Activated naive CD4-positive, alpha-beta T cell (primary cell): ENCODE measurements around the gene FOXB1.

Experiments used
- DNase-seq, 4 experiments: peaks; one replicate each; lab custom pipeline; 2025; lab: John Stamatoyannopoulos, UW

FOXB1 gene

GRCh38 chr15:59998950-59999611, 5.0 kb upstream of the FOXB1 start:
- no peak for DNase-seq

DNA sequence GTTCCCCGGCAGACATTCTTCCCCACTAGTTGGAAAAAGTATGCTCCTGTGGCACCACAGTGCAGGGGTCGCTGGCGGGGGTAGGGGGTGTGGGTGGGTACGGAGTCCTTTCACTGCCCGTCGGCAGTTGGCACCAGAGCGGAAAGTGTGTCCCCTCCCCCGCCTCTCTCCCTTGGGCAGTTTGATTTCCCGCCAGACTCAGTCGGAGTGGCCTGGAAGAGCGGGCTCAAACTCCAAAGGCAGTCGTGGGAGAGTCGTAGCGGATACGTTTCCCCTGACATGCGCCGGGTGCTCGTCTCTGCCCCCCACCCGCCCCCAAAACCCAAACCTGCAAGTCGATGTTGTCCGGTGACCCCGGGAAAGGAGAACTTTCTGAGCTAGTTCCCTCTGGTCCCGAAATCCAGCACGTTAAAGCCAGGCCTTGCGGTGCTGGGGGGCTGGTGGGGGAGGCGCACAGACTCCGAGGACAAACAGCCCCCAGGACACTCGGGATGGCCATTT, 4.4 kb upstream of the FOXB1 start:
- no peak for DNase-seq

DNA sequence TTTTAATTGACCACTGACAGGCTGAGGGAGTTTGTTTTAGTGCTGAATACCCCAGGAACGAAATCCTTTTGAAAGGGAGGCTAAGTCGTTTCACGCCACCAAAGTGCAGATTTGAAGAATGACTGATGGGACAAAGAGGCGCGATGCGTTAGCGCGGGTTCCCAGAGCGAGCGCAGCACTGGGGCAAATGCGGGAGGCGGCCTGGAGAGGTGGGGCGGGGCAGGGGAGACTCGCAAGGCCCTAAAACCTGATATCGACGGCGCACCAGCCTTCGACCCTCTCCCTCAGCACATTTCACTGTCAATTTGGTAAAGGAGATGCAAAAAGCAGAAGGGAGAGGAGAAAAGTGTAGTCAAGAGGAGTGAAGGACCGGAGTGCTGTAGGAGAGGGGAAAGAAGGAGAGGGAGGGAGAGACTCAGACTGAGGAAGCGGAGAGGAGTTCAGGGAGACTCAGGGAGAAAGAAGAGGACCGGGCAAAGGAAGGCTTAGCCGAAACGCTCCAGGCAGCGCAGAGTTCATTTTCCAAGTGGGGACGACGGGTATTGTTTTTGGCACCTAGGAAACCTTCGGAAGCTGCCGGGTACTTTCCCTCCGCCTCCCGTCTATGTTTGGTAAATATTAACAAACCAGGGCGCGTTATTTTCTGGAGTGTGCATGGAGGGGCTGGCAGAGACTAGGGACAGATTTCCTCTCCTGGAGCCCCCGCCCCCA, 3.8 kb upstream of the FOXB1 start:
- no peak for DNase-seq

DNA sequence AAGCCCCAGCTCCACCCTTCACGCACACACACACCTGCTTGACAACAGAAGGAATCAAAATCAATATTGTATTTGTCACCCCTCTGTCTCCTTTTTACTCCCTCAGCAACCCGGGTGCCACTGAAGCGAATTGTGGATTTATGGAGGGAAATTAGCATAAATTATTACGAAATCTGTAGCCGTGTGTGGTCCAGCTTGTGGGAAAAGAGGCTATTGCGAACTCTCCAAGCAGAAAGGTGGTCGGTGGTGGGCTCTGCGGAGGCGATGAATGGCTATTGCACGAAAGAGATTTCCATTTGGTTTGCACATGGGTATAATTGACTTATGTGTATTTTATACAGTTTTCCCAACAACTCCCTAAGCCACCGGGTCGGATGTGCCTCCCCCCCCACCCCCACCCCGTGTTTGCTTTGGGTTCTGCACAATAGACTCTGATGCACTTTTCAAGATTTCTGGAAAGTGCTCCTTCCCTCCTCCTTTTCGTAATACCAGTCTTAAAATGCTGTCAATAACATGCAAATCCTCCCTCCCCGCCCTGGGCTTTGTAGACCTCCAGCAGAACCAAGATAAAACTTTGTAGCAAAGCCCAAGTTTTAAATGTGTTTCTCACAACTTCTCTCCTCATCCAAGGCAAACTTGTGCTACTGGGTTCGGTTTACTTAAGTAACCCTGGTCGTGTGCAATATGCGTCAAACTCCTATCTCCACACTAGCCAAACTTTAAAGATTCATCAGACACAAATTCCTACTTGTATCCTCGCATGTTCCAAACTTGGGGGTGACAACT, 3.1 kb upstream of the FOXB1 start:
- no peak for DNase-seq

DNA sequence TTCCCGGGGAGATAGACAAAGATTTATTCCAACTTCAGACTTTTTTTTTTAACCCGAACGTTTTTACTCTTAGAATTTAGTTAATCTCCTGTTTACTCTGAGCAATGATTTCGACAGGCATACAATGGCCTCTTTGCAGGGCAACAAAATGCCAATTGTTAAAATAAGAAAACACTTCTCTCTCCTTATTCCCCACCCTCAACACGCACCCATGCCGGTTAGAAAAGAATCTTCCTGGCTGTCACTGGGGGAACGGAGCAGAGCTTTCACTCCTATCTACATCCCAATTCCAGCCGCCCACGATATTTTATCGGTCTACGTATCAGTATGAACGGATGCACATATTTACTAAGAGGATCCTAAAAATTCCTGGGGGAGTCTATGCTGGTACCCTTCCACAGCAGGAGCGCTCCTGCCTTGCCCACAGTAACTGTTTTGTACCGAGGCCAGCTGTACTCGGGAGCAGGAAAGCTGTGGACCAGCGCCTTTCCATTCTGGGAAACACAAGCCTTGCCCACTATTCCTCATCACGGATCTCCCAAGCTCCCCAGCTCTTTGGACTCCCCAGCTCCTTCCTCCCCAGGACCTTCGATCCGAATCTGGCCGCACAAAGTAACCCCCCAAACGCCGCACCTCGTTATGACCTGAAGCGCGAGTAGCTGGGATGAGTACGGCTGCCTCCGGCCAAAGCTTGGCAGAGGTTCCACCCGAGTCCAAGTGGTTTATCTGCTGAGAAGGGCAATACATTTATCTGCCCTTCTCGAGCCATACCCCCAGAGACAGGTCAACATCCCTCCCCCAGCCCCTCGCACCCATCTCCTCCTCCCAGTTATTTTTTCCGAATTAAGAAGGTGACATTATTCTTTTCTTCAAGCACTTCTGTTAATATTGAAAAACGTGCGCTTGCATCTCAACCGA, 2.2 kb upstream of the FOXB1 start:
- no peak for DNase-seq

- DNase-seq, result no peak
Observed at GRCh38 chr15:60002528-60003218, 1.4 kb upstream of the FOXB1 start.

- DNase-seq, result no peak
Observed at GRCh38 chr15:60003243-60004008, 685 bp upstream of the FOXB1 start.

- peak in 1 of 4 experiments; percentile 21 for DNase-seq
Observed at GRCh38 chr15:60004846-60005351, 788 bp downstream of the FOXB1 start.

- no peak for DNase-seq
Observed at GRCh38 chr15:60005352-60006202, 1.5 kb downstream of the FOXB1 start.

GRCh38 chr15:60006203-60006862, 2.2 kb downstream of the FOXB1 start:
- peak in 1 of 4 experiments; percentile 39 for DNase-seq

DNA sequence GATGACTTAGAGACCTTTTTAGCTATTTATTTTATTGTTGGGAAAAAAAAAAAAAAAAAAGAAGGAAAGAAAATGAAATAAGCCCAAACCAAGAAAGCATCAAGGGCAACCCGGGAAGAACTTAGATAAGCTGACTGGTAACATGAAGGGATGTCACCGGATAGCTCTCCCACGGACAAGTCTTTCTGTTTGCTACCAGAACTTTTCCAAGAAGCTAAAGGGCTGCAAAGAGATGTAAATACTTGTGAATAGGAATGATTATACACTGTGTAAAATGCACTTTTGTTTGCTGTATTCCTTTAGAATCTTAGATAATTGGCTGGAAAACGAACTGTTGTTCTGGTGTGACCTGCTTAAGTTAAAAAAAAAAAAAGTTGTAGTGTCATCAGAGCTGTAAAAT, 2.8 kb downstream of the FOXB1 start:
- no peak for DNase-seq

GRCh38 chr15:60009124-60009960, 5.2 kb downstream of the FOXB1 start:
- DNase-seq, result no peak

DNA sequence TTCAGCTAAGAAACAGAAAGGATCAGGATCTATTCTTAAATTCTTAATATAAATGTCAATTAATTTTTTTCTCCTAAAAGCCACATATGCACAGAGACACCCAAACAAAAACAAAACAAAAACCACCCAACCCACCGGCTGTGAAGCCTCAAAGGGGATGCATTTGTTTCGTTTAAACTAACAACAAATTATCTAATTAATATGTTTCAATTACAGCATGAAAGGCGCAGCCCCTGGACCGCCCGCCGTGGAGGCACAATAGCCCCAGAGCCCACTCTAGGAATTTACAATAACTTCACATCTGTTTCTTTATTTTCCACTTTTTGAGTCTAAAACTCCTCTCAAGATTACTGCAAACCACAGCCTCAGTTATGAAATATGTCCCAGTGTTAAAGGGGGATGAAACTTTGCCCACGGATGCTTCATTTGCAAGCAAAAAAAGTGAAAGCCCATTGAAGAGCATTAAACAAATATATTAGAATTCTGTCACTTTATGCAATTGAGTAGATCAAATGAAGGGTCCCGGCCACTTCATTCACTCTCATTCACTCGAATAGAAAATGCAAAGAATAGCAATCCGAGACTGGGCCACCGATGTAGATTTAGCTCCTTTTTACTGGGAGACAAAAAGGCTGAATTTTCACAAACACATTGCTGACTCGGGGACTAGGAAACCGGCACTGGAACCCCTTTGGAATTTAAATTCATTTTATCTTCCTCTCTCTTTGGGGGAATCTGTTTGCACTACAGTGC, 6.0 kb downstream of the FOXB1 start:
- DNase-seq, result no peak

DNA sequence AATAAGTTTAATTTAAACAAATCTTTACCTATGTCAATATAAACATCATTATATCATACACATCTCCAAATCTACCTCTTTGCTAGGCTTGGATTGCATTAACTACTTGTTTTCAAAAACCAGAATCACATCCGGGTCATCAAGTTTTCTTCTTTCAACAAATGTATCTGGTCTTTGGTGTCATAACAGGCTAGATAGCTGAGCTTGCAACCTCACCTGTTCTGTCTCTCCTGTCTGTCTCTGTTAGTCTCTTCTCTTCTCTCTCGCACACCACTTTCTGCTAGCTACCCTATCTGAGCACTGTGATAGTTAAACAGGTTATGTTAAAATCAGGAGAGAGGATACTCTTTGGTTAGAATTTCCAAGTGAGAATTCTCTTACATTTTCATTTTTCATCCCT, 6.7 kb downstream of the FOXB1 start:
- no peak for DNase-seq

DNA sequence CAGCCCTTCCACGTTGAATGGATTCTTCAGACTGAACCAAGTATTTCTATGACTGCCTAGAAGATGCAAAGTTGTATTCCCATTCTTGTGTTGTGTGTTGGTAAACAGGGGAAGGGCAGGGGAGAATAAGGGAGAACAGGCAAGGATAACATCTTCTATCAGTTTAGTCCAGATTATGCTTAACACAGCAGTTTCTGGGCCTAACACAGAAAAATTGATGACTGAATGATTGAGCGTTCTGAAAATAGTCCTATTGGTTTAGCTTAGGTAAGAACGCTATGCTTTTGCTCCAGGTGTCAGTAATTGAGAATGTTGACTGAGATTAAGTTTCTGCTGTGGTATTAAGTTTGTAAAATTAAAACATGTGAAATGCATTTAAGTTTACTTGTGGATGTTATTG, 8.6 kb downstream of the FOXB1 start:
- no peak for DNase-seq

DNA sequence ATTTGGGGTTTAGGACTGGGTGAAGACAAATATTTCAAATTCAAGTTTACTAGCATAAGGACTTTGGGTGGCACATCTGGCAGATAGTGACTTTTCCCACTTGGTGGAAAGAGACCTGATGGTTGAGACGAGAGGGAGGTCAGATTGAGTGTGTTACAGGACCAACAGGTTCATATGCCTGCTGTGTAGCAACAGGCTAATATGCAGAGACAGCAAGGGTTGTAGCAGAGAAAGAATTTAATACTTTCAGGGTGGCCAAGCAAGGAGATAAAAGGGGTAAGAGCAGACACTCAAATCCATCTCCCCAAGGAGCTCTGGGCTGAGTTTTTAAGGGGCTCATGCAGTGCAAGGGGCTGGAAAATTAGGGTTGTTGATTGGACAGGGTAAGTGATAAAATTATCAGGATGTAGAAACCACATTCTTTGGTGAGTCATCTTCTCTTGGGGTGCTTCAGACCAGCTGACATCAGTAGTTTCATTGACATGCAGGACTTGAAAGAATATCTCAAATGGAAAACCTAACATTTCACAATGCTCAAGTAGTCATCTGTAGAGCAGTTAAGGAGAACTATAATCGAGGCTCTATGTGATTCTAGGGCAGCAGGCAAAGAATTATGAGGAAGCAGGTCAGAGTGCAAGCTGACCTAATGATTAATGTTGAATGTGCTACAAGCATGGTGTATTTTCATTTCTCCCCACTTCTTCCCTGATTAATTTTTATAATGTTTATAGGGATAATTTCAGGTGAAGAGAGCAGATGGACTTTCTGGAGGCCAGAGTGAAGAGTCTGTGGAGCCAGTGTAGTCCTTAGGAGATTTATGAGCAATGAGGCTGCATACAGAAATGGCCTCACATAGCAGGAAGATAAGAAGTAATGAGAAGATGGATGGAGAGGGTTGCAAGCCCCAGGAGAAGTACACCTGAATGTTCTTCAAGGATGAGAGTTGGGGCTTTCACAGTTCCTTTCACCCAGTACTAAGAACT, 13.7 kb downstream of the FOXB1 start:
- no peak for DNase-seq
